HG03064 (cell line): Measurements from ENCODE around the gene EIF4E1B.
A peak's percentile ranks its signal among the peaks of the same experiment; 100 is the strongest.
"Not testable (repeated sequence)": the region's sequence is repeated elsewhere in the genome, so short reads cannot be mapped to it uniquely, and the experiment has no call there.

Source experiments
- ATAC-seq: cut with Tn5 transposase; IDR thresholded peaks from one replicate; pipeline ENCODE4 v1.9.1; 2021; ENCODE audit warnings: low read depth; ENCODE audit not compliant: unreplicated experiment

EIF4E1B gene

GRCh38 chr5:176629853-176630680 lies at the start of gene EIF4E1B, which contains the start of gene SNCB:
Gene EIF4E1B, plus strand, starts transcription at chr5:176630675. Its CDS starts 12,113 bp downstream, at chr5:176642788.
Gene SNCB, minus strand, starts transcription at chr5:176630534. Its CDS starts 880 bp downstream, at chr5:176629654.
- ATAC-seq, result peak; percentile 64

GRCh38 chr5:176581361-176581760 lies 49.1 kb upstream of the EIF4E1B start:
- ATAC-seq, result no peak

- ATAC-seq, result no peak
Observed at GRCh38 chr5:176583076-176583475, 47.4 kb upstream of the EIF4E1B start.

- ATAC-seq, result no peak
Observed at GRCh38 chr5:176587398-176587797, 43.1 kb upstream of the EIF4E1B start.

- ATAC-seq, result no peak
Observed at GRCh38 chr5:176588297-176588696, 42.2 kb upstream of the EIF4E1B start.

- ATAC-seq, result no peak
Observed at GRCh38 chr5:176589039-176589769, 41.3 kb upstream of the EIF4E1B start.

- no peak for ATAC-seq
Observed at GRCh38 chr5:176590035-176590717, 40.3 kb upstream of the EIF4E1B start.

- ATAC-seq, result not testable (repeated sequence)
Observed at GRCh38 chr5:176591667-176592066, 38.8 kb upstream of the EIF4E1B start.

GRCh38 chr5:176592573-176592972 lies 37.9 kb upstream of the EIF4E1B start:
- no peak for ATAC-seq

- no peak for ATAC-seq
Observed at GRCh38 chr5:176593273-176593869, 37.1 kb upstream of the EIF4E1B start.

- no peak for ATAC-seq
Observed at GRCh38 chr5:176594554-176594953, 35.9 kb upstream of the EIF4E1B start.

- no peak for ATAC-seq
Observed at GRCh38 chr5:176595386-176595943, 35.0 kb upstream of the EIF4E1B start.

GRCh38 chr5:176596069-176596644 lies 34.3 kb upstream of the EIF4E1B start:
- no peak for ATAC-seq

- peak; percentile 58 for ATAC-seq
Observed at GRCh38 chr5:176596689-176597416, 33.6 kb upstream of the EIF4E1B start.

- no peak for ATAC-seq
Observed at GRCh38 chr5:176597417-176598389, 32.8 kb upstream of the EIF4E1B start.

- not testable (repeated sequence) for ATAC-seq
Observed at GRCh38 chr5:176599749-176600430, 30.6 kb upstream of the EIF4E1B start.

GRCh38 chr5:176601901-176602482 lies 28.5 kb upstream of the EIF4E1B start:
- no peak for ATAC-seq
